ENCODE data around the gene RLF. TPM values are rescaled to one million over a fixed set of nuclear protein-coding genes. Genes with fewer than 3 reads are reported as not detected.

Gene RLF
- total and polyA plus RNA-seq, 2 of the 8 experiments (the other 6 are each of a cell fraction or from before 2014, with no cell fraction given), result 4.2 to 18.0 TPM

GRCh38 chr1:40187399-40187798, 26.2 kb downstream of the RLF start:
- Histone ChIP-seq H3K27ac (ENCODE audit: low read depth, low read length) (no peak overlapping the region), H3K4me2 (ENCODE audit: insufficient read depth in 1 of 2, low read depth in 2 of 2, low read length in 2 of 2) (no peak overlapping the region), H4K20me1 (replicated peaks in 1 of 2; ENCODE audit: control insufficient read depth in 1 of 2, insufficient read depth in 2 of 2, low read length in 2 of 2) (peaks cover 1 to 10% of the 10 kb centered on the region in 2 experiments)

More at GRCh38 chr1:40187399-40187798, 26.2 kb downstream of the RLF start:
- H3K4me3 ChIP-seq (ENCODE audit: extremely low read depth in 1 of 4, insufficient read depth in 2 of 4, low read depth in 3 of 4, low read length in 4 of 4), result no peak overlapping the region
- no peak overlapping the region for H4K5ac ChIP-seq (ENCODE audit: insufficient read length, low read depth, low read length)
- H2BK20ac ChIP-seq (ENCODE audit: low read length), result no peak overlapping the region
- ChIA-PET CTCF (ENCODE audit: partially characterized antibody) (interaction anchor here (0.9 to 5.6 kb wide), 3 partner anchors 13 to 103 kb away, joined by 3 to 33 read pairs (median 5); no protein-coding TSS in a partner anchor), POLR2A (ENCODE audit: partially characterized antibody) (no interaction called here)
- H3K18ac ChIP-seq (ENCODE audit: extremely low read depth, low read length), result no peak overlapping the region
- peaks cover 0 to 3% (median 0%) of the 10 kb centered on the region in 4 experiments; a peak in 1 of 7 replicates for H3K4me1 ChIP-seq (replicated peaks in 1 of 4; ENCODE audit: control insufficient read depth in 3 of 4, insufficient read depth in 4 of 4, low read length in 3 of 4)
- no peak for FAIRE-seq
- H3K27me3 ChIP-seq (replicated peaks in 1 of 4; ENCODE audit: control insufficient read depth in 3 of 4, extremely low read depth in 1 of 4, insufficient read depth in 3 of 4, low read length in 3 of 4), result no peaks in the 10 kb centered on the region
- no peak overlapping the region for H4K91ac ChIP-seq (replicated peaks; ENCODE audit: insufficient read length, low read length)
- no peak overlapping the region for H3K4ac ChIP-seq (replicated peaks; ENCODE audit: insufficient read length, low read depth, low read length)
- H4K8ac ChIP-seq (ENCODE audit: extremely low read depth, insufficient read depth, low read length), result no peak overlapping the region
- H3K36me3 ChIP-seq (ENCODE audit: control insufficient read depth in 2 of 4, insufficient read depth in 4 of 4, low read length in 3 of 4), result peaks cover 2 to 20% (median 10%) of the 10 kb centered on the region in 4 experiments; a peak in 6 of 8 replicates
- no peak overlapping the region for H2AFZ ChIP-seq (ENCODE audit: low read length)
- no peaks in the 10 kb centered on the region for H3K9me3 ChIP-seq (ENCODE audit: insufficient read depth in 2 of 2, low read depth in 1 of 2, low read length in 1 of 2)
- no peak overlapping the region for H2AK5ac ChIP-seq (ENCODE audit: low read depth, low read length)
- no peak overlapping the region for H2BK120ac ChIP-seq (replicated peaks; ENCODE audit: low read depth, low read length)
- H2BK15ac ChIP-seq (ENCODE audit: low read length), result no peak overlapping the region
- no peak overlapping the region for H3K56ac ChIP-seq (replicated peaks; ENCODE audit: insufficient read length, low read depth, low read length)
- no peak overlapping the region for H3K14ac ChIP-seq (ENCODE audit: insufficient read length)
- H3K9ac ChIP-seq (replicated peaks in 1 of 4; ENCODE audit: extremely low read depth in 1 of 4, low read depth in 3 of 4, low read length in 3 of 4), result no peak overlapping the region
- H3K23ac ChIP-seq (ENCODE audit: insufficient read length), result no peak overlapping the region
- no peak for TF ChIP-seq CREB1 (IDR thresholded peaks at IDR 0.05)
- TF ChIP-seq CTCF (IDR thresholded peaks at IDR 0.05; ENCODE audit: control extremely low read depth in 1 of 3, insufficient read depth in 1 of 3, low read depth in 1 of 3, low read length in 3 of 3), result no peak
- TF ChIP-seq GABPA (IDR thresholded peaks at IDR 0.05; ENCODE audit: borderline replicate concordance, insufficient read depth, low read length), result no peak
- no peak for TF ChIP-seq TBP (IDR thresholded peaks at IDR 0.05; ENCODE audit: low read depth, low read length)
- no peaks in the 10 kb centered on the region for H3K79me1 ChIP-seq (ENCODE audit: low read depth, low read length)
- peaks cover 4 to 63% of the 10 kb centered on the region in 2 experiments; a peak in 3 of 4 replicates for H3K79me2 ChIP-seq (ENCODE audit: control insufficient read depth in 1 of 2, insufficient read depth in 2 of 2, low read length in 2 of 2)
- H2BK5ac ChIP-seq (ENCODE audit: low read depth, low read length), result no peak overlapping the region
- DNase-seq (ENCODE audit: low read depth in 1 of 2, low spot score in 2 of 2), result no peak
- no peaks in the 10 kb centered on the region for H3K23me2 ChIP-seq (ENCODE audit: low read depth, low read length)
- no peak overlapping the region for H2BK12ac ChIP-seq (ENCODE audit: low read depth, low read length)
- WGBS, 2 experiments (ENCODE audit: extremely low coverage in 1 of 2, insufficient coverage in 1 of 2, insufficient read length in 1 of 2, insufficient replicate concordance in 2 of 2, low coverage in 1 of 2, low lambda C conversion rate in 2 of 2, missing lambda C conversion rate in 1 of 2), result 94% methylated on average over 1 of the region's 1 CpG; no CpG with 5 or more reads in 1 of the 2 experiments
